ENCODE measurements around the gene CCDC102A.
"Not testable (repeated sequence)": the region's sequence is repeated elsewhere in the genome, so short reads cannot be mapped to it uniquely, and the experiment has no call there.

The CCDC102A gene

GRCh38 chr16:57565461-57565860 lies 29.1 kb upstream of the CCDC102A start:
- no peak for DNase-seq (ENCODE audit: low read depth)

GRCh38 chr16:57564571-57565270 lies 28.4 kb upstream of the CCDC102A start:
- no peak for DNase-seq (ENCODE audit: low read depth)

DNA sequence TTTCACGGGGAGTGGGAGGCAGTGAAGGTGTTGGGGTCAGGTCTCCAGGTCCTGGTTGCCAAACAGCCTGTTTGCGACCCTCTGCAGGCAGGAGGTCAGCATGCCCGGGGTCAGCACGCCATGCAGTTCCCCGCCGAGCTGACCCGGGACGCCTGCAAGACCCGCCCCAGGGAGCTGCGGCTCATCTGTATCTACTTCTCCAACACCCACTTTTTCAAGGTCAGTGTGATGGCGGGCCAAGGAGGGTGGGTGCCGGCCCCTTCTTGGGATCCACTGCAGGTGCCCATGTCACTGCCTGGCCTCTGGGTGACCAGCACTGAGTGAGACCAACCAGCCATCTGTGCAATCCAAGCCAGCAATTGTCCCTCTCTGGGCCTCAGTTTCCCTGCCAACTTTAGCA lies 27.4 kb upstream of the CCDC102A start:
- no peak for DNase-seq (ENCODE audit: low read depth)

- DNase-seq (ENCODE audit: low read depth) = no peak
Measured at GRCh38 chr16:57563487-57563750, 27.0 kb upstream of the CCDC102A start.

DNA sequence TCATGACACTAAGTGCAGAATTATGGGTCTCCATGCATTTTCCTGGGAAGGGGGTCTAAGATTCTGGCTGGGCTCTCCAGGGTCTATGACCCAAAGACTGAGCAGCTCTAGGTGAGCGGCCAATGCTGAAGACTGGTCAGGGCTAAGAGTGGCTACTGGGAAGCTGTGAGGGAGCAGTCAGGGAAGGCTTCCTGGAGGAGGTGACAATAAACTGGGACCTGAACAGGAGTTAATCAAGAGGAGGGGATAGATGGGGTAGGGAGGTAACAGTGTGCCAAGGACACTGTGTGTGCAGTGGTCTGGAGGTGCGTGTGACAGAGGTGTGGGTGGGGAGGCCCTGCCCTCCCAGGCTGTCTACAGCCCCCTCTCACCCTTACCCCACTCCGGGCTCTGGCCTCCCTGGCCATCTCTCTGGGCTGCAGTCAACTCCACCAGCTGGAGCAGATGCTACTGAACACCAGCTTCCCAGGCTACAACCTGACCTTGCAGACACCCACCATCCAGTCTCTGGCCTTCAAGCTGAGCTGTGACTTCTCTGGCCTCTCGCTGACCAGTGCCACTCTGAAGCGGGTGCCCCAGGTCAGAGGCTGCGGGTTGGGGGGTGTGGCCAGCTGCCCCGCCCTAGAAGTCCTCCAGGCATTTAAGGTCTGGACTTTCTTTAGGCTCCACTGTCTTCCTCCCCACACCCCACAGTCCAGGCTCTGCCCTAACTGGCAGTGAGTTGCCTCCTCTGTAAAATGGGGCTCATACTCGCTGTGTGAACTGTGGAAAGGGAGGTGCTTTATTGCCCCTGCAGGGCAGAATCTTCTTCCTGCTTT lies 26.5 kb upstream of the CCDC102A start:
- no peak for DNase-seq (ENCODE audit: low read depth)

DNA sequence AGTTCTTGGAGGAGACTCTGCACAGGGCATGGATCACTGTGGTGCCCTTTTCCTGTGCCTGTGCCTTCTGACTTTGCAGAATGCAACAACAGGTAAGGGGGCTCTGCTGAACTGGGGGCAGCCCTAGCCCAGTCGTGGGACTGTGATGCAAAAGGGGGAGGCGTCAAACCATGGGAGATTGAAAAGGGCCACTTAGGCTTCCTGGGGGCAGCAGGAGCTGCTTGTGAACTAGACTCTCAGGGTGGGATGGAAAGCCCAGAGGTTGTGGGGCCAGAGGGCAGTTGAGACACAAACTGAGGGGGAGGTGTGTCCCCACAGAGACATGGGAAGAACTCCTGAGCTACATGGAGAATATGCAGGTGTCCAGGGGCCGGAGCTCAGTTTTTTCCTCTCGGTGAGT lies 25.7 kb upstream of the CCDC102A start:
- DNase-seq (ENCODE audit: low read depth) = no peak

DNA sequence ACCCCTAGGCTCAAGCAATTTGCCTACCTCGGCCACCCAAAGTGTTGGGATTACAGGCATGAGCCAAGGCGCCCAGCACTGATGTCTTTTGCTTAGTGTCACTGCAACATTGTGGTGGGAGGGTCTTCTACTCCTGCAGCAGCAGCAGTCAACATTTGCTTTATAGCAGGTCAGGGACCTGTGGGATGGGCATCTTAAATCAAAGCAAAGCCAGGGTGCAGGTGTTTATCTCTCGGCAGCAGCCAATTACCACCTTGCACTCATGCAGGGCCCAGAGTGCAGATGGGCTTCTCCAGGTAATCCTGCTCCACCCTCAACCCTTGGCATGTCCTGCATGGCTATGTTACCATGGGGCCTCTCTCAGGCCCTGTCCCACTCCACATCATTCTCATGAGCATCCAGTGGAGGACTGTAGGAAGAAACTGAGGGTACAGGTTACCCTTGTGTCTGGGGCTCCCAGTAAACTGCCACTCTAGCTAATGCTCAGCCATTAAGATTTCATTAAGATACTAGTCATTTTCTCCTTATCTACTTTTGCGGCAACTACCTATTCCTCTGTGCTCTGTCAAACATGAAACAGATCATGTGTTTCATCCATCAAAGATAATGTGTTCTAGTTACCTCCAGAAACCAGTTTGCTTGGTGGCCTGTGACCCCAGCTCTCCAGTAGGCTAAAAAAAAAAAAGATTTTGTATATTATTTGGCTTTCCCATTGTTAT lies 22.9 kb upstream of the CCDC102A start:
- DNase-seq (ENCODE audit: low read depth) = no peak

- DNase-seq (ENCODE audit: low read depth) = no peak
Measured at GRCh38 chr16:57556941-57557541, 20.7 kb upstream of the CCDC102A start.

DNA sequence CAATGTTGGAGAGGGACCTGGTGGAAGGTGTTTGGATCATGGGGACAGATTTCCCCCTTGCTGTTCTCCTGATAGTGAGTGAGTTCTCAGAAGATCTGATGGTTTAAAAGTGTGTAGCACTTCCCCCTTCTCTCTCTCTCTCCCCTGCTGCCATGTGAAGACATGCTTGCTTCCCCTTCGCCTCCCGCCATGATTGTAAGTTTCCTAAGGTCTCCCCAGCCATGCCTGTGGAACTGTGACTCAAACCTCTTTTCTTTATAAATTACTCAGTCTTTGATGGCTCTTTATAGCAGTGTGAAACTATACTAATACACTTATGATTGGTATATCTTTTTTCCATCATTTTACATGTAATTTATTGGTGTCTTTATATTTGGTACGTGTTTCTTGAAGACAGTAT lies 19.5 kb upstream of the CCDC102A start:
- DNase-seq (ENCODE audit: low read depth) = no peak

- no peak for DNase-seq (ENCODE audit: low read depth)
Measured at GRCh38 chr16:57551057-57551456, 14.7 kb upstream of the CCDC102A start.

GRCh38 chr16:57549730-57550129 lies 13.4 kb upstream of the CCDC102A start:
- no peak for DNase-seq (ENCODE audit: low read depth)

GRCh38 chr16:57548408-57548807 lies 12.0 kb upstream of the CCDC102A start:
- DNase-seq (ENCODE audit: low read depth) = no peak

DNA sequence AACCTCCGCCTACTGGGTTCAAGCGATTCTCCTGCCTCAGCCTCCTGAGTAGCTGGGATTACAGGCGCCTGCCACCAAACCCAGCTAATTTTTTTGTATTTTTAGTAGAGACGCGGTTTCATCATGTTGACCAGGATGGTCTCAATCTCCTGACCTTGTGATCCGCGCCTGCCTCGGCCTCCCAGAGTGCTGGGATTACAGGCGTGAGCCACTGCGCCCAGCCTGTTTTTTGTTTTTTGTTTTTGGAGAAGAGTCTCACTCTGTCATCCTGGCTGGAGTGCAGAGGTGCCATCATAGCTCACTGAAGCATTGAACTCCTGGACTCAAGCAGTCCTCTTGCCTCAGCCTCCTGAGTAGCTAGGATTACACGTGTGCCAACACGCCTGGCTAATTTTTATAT lies 11.2 kb upstream of the CCDC102A start:
- DNase-seq (ENCODE audit: low read depth) = not testable (repeated sequence)

DNA sequence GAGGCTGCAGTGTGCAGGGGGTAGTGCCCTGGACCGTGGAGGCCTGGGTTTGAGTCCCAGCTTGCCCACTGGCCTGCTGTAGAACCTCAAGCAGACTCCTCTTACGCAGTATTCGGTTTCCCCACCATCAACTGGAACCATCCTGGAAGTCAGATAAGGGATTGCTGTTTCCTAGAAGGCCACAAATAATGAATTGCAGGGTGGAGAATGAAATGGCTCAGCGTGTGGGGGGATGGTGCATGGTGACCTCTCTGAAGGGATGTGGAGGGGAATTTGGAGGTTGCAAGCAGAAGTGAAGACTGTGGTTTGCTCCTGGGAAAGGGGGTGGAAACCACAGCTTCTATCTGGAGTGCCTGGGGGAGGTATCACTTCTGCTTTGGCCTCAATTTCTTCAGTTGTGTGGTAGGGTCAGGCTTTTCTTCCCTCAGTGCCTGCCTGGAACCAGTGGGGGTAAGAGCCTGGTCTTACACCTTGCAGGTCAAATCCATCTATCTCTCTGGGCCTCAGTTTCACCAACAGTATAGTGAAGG lies 7.8 kb upstream of the CCDC102A start:
- no peak for DNase-seq (ENCODE audit: low read depth)

GRCh38 chr16:57541754-57542435 lies 5.5 kb upstream of the CCDC102A start:
- no peak for DNase-seq (ENCODE audit: low read depth)

DNA sequence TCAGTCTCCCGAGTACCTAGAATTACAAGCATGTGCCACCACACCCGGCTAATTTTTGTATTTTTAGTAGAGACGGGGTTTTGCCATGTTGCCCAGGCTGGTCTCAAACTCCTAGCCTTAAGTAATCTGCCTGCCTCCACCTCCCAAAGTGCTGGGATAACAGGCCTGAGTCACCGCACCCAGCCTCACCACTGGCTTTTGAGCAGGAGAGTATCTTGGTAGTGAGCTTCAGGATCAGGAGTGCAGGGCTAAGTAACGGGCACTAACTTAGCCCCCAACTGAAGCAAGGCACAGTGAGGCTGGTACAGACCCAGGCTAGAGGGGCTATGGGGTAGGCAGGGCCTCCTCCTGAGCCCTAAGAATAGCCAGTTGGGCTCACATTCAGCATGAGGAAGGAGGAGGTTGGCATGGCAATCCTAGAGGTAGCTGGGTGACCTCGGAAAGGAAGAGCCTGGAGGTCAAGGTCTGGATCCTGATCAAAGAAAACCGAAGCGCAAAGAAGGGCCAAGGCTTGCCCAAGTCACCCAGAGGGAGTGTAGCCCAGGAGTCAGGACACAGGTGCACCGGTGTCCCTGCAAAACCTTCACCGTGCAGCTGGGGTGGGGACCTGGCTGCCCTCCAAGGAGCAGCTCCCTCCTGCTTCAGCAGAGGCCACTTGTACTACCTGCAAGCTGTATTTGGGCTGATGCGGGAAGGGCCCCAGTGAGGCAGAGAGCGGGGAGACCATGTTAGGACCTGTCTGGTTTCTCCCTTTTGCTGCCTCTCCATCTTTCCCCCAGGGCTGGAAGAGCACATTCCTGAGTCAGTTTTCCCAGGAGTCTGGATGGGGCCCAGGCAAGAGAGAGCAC lies 4.8 kb upstream of the CCDC102A start:
- DNase-seq (ENCODE audit: low read depth) = no peak

- no peak for DNase-seq (ENCODE audit: low read depth)
Measured at GRCh38 chr16:57540387-57540786, 4.0 kb upstream of the CCDC102A start.

GRCh38 chr16:57539072-57539796 lies 2.9 kb upstream of the CCDC102A start:
- no peak for DNase-seq (ENCODE audit: low read depth)

DNA sequence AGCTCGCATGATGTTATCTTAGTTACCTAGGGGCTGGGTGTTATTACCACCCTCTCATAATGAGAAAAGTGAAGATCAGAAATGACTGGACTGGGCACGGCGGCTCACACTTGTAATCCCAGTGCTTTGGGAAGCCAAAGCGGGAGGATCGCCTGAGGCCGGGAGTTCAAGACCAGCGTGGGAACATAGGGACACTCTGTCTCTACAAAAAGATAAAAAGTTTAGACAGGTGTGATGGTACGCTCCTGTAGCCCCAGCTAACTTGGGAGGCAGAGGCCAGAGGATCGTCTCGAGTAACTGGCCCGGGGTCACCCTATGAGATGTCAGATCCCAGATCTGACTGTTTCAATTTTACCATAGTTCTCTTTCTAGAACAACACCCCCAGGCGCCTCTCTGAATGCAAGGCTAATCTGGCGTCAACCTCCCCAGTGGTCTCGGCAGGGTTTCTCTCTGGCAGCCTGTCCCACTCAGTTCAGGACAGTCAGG lies 1.9 kb upstream of the CCDC102A start:
- no peak for DNase-seq (ENCODE audit: low read depth)

GRCh38 chr16:57537581-57538234 lies 1.3 kb upstream of the CCDC102A start:
- no peak for DNase-seq (ENCODE audit: low read depth)

All from stimulated activated CD8-positive, alpha-beta memory T cell treated with anti-CD3 and anti-CD28 coated beads, Interleukin-12 subunit alpha, Interleukin-12 subunit beta, amount 100 ng/mL, for 4 hours (primary cell).